Adipose tissue (tissue), 3 donors: Measurements from ENCODE around the gene AGPS. TPM values are rescaled to one million over a fixed set of nuclear protein-coding genes. Genes with fewer than 3 reads are reported as not detected.
"Not testable (repeated sequence)": the region's sequence is repeated elsewhere in the genome, so short reads cannot be mapped to it uniquely, and the experiment has no call there.

Source experiments
- H3K27ac ChIP-seq: one replicate; pipeline ENCODE4 v1.5.1; 2013; ENCODE audit warnings: low read depth, low read length
- WGBS, 3 donors: extraction: QIAGEN DNeasy Blood & Tissue Kit; methylation state at CpG; one replicate each; pipeline ENCODE4 v1.1.7; 2013; 5-methylcytosine and 5-hydroxymethylcytosine counted together
- polyA plus RNA-seq, 3 donors: library from polyadenylated mRNA; stranded (reverse); fragments of 200-250 nt; gene quantifications; one replicate each; pipeline ENCODE4 v1.2.3, GENCODE V29; 2013
- donor health status: healthy with polysubstance abuse.
- donor health status: Bipolar disorder and iron deficiency.
- donor health status: healthy.

AGPS gene
- polyA plus RNA-seq, 3 donors, result 6.2 to 12.6 (median 10.3) TPM

DNA sequence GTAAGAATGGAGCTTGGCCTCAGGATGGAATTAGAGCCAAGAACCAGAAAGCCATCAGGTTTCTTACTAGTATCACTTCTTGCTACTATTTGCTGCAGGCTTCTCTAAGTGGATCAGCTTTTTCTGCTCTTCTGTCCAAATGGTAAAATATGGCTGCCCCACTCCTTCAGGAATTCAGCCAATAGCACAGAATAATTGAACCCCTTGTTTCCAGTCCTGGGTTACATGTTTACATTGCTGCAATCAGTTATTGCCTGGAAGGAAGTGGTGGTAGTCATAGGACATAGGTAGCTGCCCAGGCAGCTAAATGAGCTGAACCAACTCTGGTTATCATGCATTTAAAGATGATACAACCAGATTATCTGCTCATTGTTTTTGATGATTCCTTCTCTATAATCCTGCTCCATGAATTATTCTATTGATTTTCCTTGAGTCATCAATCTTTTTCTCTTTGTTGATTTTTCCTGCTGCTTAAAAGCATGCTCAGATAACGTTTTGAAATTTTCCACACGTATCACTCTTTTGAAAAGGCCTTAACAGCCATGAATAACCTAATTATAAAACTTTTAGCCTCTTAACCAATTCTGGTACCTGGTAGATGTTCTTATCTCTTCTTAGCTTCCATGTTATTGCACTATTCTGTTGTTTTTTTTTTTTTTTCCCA is 12.6 kb downstream of the AGPS start:
- WGBS, 3 donors, result 25 to 88% (median 73%) methylated on average over 2 of the region's 2 CpGs
- H3K27ac ChIP-seq, result no peak overlapping the region

DNA sequence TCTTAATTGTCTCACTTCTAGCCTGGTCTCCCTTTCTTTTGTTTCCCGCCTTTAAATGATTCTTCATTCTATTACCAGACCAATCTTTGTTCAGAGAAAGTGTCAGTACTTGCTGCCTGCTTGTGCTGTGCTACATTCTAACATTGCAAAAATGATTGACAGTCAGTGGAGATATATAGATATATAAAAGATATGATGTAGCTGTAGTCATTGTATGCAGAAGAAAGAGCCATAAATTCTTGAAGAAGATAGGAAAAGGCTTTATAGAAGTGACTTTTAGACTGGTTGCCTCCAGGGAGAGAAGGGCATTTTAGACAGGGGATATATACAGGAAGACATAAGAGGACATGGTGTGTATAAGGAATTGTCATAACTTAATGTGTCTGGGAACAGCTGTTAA is 13.6 kb downstream of the AGPS start:
- WGBS, 3 donors, result 93 to 100% (median 96%) methylated on average over 1 of the region's 1 CpG

DNA sequence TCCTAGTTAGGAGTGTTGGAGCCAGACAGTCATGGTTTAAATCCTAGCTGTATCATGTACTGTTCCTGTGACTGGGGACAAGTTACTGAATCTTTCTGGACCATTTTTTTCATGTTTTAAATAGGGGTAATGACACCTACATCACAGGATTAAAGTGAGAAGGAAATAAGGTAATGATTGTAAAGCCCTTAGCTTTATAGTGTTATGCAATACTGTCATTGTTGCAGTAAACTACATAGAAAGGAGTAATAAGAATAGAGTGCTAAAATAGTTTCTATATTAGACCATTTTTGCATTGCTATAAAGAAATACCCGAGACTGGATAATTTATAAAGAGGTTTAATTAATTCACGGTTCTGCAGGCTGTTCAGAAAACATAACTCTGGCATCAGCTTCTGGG is 14.5 kb downstream of the AGPS start:
- no peak overlapping the region for H3K27ac ChIP-seq
- WGBS, 3 donors, result 95 to 96% (median 95%) methylated on average over 2 of the region's 2 CpGs

More for the DNA sequence above, 13.6 kb downstream of the AGPS start:
- no peak overlapping the region for H3K27ac ChIP-seq

DNA sequence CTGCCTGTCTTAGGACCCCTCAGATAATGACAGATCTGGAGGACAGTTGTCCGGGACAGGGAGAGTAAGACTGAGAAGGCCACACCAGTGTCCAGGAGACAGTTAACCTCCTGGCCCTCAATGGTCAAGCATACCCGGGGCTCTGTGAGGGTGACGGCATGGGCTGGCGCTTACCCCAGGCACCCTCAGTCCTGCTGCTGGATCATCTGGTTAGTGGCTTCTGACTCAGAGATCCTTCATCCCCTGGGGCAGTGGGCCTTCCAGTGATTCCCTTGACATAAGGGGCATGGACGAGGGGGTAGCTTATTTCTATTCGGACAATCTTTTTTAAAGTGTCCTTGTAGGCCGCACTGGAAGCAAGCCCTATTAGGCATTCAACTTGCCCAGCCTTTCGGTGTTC is 18.1 kb downstream of the AGPS start:
- H3K27ac ChIP-seq, result not testable (repeated sequence)
- 92 to 95% (median 93%) methylated on average over 8 of the region's 8 CpGs for WGBS, 3 donors

DNA sequence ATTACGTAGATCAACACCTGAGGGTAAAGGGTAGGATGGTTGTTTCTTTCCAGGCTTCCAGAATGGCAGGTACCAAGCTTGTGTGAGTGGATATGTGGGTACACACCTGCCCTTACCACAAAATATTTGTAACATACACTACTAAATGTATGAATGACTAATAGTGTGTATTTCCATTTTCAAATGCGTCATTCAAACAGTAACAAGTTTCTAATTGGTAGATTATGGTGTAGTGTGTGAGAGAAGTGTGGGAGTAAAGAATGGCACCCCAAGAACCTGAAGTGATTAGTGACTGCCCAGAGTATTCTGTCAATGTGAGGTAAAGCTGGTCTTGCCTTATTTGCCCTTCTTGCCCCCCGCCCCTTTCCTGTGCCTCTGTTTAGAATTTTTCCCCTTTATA is 21.1 kb downstream of the AGPS start:
- no peak overlapping the region for H3K27ac ChIP-seq
- WGBS, 3 donors, result 64 to 82% (median 65%) methylated on average over 3 of the region's 3 CpGs

DNA sequence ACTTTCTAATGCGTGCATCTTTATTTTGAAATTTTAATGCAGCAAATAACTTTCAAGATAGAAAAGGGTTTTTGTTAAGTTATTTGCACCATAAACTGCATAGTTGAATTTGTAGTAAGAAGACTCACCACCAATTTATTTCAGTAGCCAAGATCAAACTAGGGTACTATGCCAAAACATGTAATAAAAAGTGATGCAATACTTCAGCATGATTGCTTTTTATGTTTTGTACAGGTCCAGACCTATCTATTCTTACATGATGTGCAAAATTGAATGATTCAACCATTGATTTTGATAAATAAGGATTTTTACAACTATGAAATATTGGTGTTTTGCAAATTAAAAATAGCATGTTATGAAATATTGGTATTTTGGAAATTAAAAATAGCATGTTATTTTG is 26.7 kb downstream of the AGPS start:
- H3K27ac ChIP-seq, result no peak overlapping the region
- WGBS, 3 donors, result 94 to 100% (median 95%) methylated on average over 1 of the region's 1 CpG

DNA sequence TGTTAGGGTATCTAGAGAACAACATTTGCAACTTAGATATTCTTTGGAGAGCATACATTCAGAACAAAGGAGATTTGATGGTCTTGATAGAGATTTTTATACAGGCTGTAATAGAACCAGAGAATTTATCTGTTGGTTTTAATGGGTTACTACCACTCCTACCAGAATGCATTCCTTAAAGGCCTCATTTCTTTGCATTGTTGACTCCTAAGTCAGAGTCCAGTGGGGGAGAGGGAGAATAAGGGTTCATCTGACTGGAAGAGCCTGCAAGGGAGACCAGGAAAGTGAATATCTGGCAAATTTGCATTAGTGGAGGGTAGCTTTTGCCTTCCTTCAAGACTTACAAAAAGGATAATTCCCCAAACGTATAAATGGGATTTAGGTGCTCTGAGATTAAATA is 29.7 kb downstream of the AGPS start:
- H3K27ac ChIP-seq, result no peak overlapping the region
- 58 to 87% (median 83%) methylated on average over 1 of the region's 1 CpG for WGBS, 3 donors

DNA sequence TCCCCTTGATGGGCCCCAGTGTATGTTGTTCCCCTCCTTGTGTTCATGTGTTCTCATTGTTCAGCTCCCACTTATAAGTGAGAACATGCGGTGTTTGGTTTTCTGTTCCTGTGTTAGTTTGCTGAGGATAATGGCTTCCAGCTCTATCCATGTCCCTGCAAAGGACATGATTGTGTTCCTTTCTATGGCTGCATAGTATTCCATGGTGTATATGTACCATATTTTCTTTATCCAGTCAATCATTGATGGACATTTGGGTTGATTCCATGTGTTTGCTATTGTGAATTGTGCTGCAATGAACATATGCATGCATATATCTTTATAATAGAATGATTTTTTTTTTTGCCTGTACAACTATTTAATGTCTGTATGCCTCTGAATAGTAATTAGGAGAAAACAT is 31.5 kb downstream of the AGPS start:
- H3K27ac ChIP-seq, result not testable (repeated sequence)
- WGBS, 3 donors, result 94 to 100% (median 96%) methylated on average over 1 of the region's 1 CpG

DNA sequence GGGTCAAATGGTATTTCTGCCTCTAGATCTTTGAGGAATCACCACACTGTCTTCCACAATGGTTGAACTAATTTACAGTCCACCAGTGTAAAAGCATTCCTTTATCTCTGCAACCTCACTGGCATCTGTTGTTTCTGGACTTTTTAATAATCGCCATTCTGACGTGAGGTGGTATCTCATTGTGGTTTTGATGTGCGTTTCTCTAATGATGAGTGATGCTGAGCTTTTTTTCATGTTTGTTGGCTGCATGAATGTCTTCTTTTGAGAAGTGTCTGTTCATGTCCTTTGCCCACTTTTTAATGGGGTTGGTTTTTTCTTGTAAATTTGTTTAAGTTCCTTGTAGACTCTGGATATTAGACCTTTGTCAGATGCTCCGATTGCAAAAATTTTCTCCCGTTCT is 32.0 kb downstream of the AGPS start:
- H3K27ac ChIP-seq, result not testable (repeated sequence)
- WGBS, 3 donors, result 97 to 98% (median 98%) methylated on average over 5 of the region's 5 CpGs

DNA sequence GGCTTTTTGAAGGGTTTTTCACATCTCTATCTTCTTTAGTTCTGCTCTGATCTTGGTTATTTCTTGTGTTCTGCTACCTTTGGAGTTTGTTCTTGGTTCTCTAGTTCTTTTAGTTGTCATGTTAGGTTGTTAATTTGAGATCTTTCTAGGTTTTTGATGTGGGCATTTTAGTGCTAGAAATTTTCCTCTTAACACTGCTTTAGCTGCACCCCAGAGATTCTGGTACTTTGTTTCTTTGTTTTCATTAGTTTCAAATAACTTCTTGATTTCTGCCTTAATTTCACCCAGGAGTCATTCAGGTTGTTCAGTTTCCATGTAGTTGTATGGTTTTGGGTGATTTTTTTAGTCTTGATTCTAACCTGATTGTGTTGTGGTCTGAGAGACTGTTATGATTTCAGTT is 34.7 kb downstream of the AGPS start:
- no peak overlapping the region for H3K27ac ChIP-seq

DNA sequence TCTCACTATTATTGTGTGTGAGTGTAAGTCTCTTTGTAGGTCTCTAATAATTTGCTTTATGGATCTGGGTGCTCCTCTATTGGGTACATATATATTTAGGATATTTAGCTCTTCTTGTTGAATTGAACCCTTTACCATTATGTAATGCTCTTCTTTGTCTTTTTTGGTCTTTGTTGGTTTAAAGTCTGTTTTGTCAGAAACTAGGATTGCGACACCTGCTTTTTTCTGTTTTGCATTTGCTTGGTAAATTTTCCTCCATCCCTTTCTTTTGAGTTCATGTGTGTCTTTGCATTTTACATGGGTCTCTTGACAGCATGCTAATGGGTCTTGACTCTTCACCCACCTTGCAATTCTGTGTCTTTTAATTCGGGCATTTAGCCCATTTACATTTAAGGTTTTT is 35.4 kb downstream of the AGPS start:
- WGBS, 3 donors, result 96 to 99% (median 98%) methylated on average over 2 of the region's 2 CpGs
- H3K27ac ChIP-seq, result not testable (repeated sequence)

DNA sequence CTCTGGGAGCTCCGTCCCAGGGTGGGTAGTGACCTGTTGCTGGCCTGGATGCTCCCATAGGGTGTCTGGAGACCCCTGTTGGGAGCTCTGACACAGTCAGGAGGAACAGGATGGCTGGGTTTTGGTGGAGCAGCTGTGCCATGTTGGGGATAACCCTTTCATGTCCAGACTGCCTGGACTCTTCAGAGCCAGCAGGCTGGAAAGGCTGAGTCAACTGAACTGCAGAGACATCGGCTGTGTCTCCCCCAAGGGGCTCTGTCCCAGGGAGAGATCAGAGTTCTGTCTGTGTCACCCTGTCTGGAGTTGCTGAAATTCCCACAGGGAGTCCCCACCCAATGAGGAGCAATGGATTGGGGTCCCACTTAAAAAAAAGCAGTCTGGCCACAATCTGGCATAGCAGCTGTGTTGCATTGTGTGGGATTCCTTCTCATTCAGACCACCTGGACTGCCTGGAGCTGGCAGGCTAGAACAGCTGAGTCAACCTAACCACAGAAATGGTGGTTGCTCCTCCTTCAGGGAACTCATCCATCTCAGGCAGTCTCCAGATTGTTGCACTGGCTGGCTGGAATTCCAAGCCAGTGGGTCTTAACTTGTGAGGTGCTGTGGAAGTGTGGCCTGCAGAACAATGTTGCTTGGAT is 37.2 kb downstream of the AGPS start:
- WGBS, 3 donors, result 95 to 100% (median 97%) methylated on average over 2 of the region's 2 CpGs
- H3K27ac ChIP-seq, result no peak overlapping the region

DNA sequence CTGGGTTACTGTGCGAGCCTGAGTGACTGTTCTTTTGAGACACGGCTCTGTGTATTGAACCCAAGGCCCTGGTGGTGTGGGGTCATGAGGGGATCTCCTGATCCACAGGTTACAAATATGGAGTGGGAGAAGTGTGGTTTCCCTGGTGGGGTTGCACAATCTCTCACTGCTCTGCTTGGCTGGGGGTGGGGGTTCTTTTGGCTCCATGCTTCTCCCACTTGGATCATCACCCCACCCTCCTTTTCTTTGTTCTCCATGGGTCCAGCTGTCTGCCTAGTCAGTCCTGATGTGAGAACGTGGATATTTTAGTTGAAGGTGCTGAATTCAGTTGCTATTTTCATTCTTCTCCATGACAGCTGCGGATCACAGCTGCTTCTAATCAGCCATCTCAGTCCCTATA is 37.8 kb downstream of the AGPS start:
- no peak overlapping the region for H3K27ac ChIP-seq
- WGBS, 3 donors, result 72 to 83% (median 73%) methylated on average over 4 of the region's 4 CpGs

DNA sequence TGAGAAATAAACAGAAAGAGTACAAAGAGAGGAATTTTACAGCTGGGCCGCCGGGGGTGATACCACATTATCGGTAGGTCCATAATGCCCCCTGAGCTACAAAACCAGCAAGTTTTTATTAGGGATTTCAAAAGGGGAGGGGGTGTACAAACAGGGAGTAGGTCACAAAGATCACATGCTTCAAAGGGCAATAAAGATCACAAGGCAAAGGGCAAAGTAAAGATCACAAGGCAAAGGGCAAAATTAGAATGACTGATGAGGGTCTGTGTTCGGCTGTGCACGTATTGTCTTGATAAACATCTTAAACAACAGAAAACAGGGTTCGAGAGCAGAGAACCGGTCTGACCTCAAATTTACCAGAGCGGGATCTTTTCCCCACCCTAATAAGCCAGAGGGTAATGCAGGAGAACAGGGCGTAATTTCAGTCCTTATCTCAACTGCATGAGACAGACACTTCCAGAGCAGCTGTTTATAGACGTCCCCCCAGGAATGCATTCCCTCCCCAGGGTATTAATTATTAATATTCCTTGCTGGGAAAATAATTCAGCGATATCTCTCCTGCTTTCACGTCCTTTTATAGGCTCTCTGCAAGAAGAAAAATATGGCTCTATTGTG is 38.6 kb downstream of the AGPS start:
- 96 to 98% (median 96%) methylated on average over 12 of the region's 12 CpGs for WGBS, 3 donors
- not testable (repeated sequence) for H3K27ac ChIP-seq

DNA sequence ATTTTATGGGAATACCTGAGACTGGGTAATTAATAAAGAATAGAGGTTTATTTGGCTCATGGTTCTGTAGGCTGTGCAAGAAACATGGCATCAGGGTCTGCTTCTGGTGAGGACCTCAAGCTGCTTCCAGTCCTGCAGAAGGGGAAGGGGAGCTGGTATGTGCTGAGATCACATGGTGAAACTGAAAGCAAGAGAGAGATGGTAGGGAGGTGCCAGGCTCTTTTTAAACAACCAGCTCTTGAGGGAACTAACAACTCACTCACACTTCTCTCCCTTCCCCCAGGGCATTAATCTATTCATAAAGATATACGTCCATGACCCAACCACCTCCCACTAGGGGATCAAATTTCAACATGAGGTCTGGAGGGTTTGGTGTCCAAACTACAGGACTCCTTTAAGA is 40.1 kb downstream of the AGPS start:
- WGBS, 3 donors, result 83 to 97% (median 84%) methylated on average over 1 of the region's 1 CpG
- no peak overlapping the region for H3K27ac ChIP-seq

DNA sequence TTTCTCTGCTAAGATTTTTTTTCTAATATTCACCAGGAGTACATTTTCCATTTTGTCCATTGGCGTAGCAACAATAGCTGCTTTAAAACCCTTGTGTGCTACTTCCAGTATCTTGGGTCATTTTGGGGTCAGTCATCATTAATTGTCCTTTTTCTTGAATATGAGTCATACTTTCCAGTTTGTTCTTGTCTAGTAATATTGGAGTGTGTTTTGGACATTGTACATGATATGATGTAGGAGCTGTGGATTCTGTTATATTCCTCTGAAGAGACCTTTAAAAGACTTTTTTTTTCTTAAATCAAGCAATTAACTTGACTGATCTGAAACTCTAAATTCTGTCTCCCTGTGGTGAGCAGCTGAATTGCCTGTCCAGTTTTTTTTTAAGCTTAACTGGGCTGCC is 40.8 kb downstream of the AGPS start:
- H3K27ac ChIP-seq, result no peak overlapping the region
- 96 to 100% (median 98%) methylated on average over 1 of the region's 1 CpG for WGBS, 3 donors

DNA sequence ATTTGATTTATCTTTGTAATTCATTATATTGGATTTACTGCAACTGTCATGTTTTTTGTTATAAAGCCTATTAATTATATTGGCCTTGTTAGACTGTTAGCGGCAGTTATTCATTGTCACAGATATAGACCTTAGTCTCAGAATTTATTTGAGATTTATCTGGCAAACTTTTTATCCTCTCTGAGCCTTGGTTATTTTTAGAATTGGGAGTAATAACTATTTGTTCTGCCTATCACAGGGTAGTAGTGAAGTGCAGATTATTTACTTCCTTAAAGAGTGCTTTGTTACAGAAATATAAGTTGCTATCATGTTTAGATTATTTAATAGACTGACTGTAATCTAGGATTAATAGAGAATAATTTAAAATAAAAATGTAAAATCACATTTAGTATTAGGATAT is 41.9 kb downstream of the AGPS start:
- H3K27ac ChIP-seq, result no peak overlapping the region
- 48 to 99% (median 98%) methylated on average over 1 of the region's 1 CpG for WGBS, 3 donors

DNA sequence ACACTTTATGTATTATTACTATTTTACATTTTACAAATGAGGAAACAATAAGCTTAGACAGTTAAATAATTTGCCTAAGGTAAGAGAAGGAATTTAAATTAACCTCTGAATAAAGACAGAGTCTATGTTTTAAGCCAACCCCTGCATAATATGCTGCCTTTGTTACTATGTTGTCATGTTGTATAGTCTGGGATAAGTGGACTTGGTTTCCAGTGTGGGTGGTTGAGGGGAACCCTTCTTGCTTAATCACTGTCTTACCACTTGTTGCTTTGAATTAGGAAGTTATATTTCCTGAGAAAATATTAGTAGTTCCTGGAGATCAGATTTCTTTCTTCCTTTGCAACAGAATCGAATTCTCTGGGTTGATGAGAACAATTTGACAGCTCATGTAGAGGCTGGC is 52.6 kb downstream of the AGPS start:
- WGBS, 3 donors, result 31 to 75% (median 60%) methylated on average over 1 of the region's 1 CpG
- H3K27ac ChIP-seq, result no peak overlapping the region

DNA sequence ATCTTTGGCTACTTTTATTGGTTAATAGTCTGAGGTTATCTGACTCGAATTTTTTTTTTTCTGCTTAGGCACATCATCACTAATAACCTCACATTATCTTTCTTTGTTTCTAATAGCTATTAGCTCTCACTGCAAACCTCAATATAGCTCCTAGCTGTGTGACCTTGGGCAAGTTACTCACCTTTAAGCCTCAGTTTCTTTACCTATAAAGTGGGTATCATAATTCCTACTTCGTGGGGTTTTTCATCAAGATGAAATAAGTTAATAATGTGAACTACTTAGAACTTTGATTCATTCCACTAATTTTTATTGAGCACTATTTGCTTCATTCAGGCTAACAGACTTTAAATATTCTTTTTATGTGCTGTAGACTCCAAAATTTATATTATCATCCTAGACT is 55.5 kb downstream of the AGPS start:
- no peak overlapping the region for H3K27ac ChIP-seq
- 86 to 95% (median 91%) methylated on average over 2 of the region's 2 CpGs for WGBS, 3 donors

DNA sequence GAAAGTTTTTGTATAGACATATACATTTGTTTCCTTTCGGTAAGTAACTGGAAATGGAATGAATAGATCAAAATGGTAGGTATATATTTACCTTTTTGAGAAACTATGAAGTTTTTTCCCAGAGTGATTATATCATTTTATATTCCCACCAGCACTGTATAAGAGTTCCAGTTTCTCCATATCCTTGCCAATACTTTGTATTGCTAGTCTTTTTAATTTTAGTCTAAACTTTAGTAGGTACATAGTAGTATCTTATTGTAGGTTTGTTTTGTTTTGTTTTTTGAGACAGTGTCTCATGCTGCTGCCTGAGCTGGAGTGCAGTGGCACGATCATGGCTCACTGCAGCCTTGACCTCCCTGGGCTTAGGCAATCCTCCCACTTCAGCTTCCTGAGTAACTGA is 56.6 kb downstream of the AGPS start:
- 84 to 99% (median 92%) methylated on average over 2 of the region's 2 CpGs for WGBS, 3 donors
- H3K27ac ChIP-seq, result no peak overlapping the region
